Islet precursor cell (in vitro differentiated cells): ENCODE results near the gene SREBF2.
A peak's percentile ranks its signal among the peaks of the same experiment; 100 is the strongest.

Experiments used
- DNase-seq: peaks from one replicate; pipeline ENCODE4 v3.0.0-alpha.2; 2018

SREBF2 gene

GRCh38 chr22:41909310-41910049 is 76.6 kb downstream of the SREBF2 start:
- DNase-seq, result peak; percentile 68

GRCh38 chr22:41910050-41911000 is 77.4 kb downstream of the SREBF2 start:
- peak; percentile 73 for DNase-seq

- no peak for DNase-seq
Observed at GRCh38 chr22:41911001-41911611, 78.2 kb downstream of the SREBF2 start.

- no peak for DNase-seq
Observed at GRCh38 chr22:41912338-41913039, 79.6 kb downstream of the SREBF2 start.

GRCh38 chr22:41913040-41913719 is 80.3 kb downstream of the SREBF2 start:
- no peak for DNase-seq

GRCh38 chr22:41913842-41914534 is 81.1 kb downstream of the SREBF2 start:
- no peak for DNase-seq

GRCh38 chr22:41914611-41915034 is 81.7 kb downstream of the SREBF2 start:
- DNase-seq, result no peak

GRCh38 chr22:41915035-41915785 is 82.3 kb downstream of the SREBF2 start, which contains the start of gene SHISA8:
Gene SHISA8, minus strand, starts transcription at chr22:41915074. Its CDS starts 407 bp downstream, at chr22:41914667.
- DNase-seq, result peak; percentile 71

- no peak for DNase-seq
Observed at GRCh38 chr22:41915786-41916493, 83.0 kb downstream of the SREBF2 start.

- DNase-seq, result no peak
Observed at GRCh38 chr22:41916745-41917358, 83.9 kb downstream of the SREBF2 start.

GRCh38 chr22:41917375-41917902 is 84.5 kb downstream of the SREBF2 start:
- DNase-seq, result no peak

GRCh38 chr22:41917903-41918791 is 85.2 kb downstream of the SREBF2 start:
- DNase-seq, result no peak

- DNase-seq, result peak; percentile 74
Observed at GRCh38 chr22:41919357-41920224, 86.7 kb downstream of the SREBF2 start.

GRCh38 chr22:41920271-41920976 is 87.5 kb downstream of the SREBF2 start:
- no peak for DNase-seq

- no peak for DNase-seq
Observed at GRCh38 chr22:41922328-41922727, 89.4 kb downstream of the SREBF2 start.

- DNase-seq, result no peak
Observed at GRCh38 chr22:41922940-41923594, 90.2 kb downstream of the SREBF2 start.
